Mesendoderm (in vitro differentiated cells): Measurements from ENCODE around the gene PLK4.
"Not testable (repeated sequence)": the region's sequence is repeated elsewhere in the genome, so short reads cannot be mapped to it uniquely, and the experiment has no call there.

Experiments used
- DNase-seq: peaks from one replicate; pipeline ENCODE4 v3.0.0; 2013
- H2AK5ac ChIP-seq: 2 replicates; pipeline ENCODE4 v1.6.1; 2013; ENCODE audit warnings: low read length, inconsistent platforms
- H2BK120ac ChIP-seq: 2 replicates; pipeline ENCODE4 v1.6.1; 2013; ENCODE audit warnings: low read depth, mild to moderate bottlenecking, low read length, moderate library complexity, mixed read lengths
- H2BK15ac ChIP-seq: replicated peaks from 2 replicates; pipeline ENCODE4 v1.6.1; 2013; ENCODE audit warnings: low read depth, mild to moderate bottlenecking, moderate library complexity
- H2BK5ac ChIP-seq: 2 replicates; pipeline ENCODE4 v1.6.1; 2013; ENCODE audit warnings: low read length, inconsistent platforms
- H3K18ac ChIP-seq: 2 replicates; pipeline ENCODE4 v1.6.1; 2013; ENCODE audit warnings: mild to moderate bottlenecking, low read length, mixed read lengths
- H3K23ac ChIP-seq: one replicate; pipeline ENCODE4 v1.6.1; 2013; ENCODE audit warnings: low read length
- H3K27ac ChIP-seq: 2 replicates; pipeline ENCODE4 v1.5.1; 2013; ENCODE audit warnings: low read depth, mild to moderate bottlenecking, inconsistent platforms, low read length, moderate library complexity
- H3K27me3 ChIP-seq: 2 replicates; pipeline ENCODE4 v1.6.1; 2013; ENCODE audit warnings: low read length, control low read depth, mild to moderate bottlenecking, inconsistent platforms; ENCODE audit not compliant: insufficient read depth, poor library complexity
- H3K36me3 ChIP-seq: 2 replicates; pipeline ENCODE4 v1.6.1; 2013; ENCODE audit warnings: low read length, inconsistent platforms; ENCODE audit not compliant: control insufficient read depth, insufficient read depth
- H3K4ac ChIP-seq: one replicate; pipeline ENCODE4 v1.6.1; 2013; ENCODE audit warnings: low read depth, mild to moderate bottlenecking, low read length, moderate library complexity
- H3K4me1 ChIP-seq: 2 replicates; pipeline ENCODE4 v1.6.1; 2013; ENCODE audit warnings: low read depth, low read length, inconsistent platforms; ENCODE audit not compliant: control insufficient read depth
- H3K4me2 ChIP-seq: 2 replicates; pipeline ENCODE4 v1.6.1; 2013; ENCODE audit warnings: low read length
- H3K4me3 ChIP-seq: 2 replicates; pipeline ENCODE4 v1.5.1; 2013; ENCODE audit warnings: mild to moderate bottlenecking, low read length
- H3K56ac ChIP-seq: one replicate; pipeline ENCODE4 v1.6.1; 2013; ENCODE audit warnings: low read length
- H3K79me1 ChIP-seq: 2 replicates; pipeline ENCODE4 v1.6.1; 2013; ENCODE audit warnings: low read length, inconsistent platforms
- H3K79me2 ChIP-seq: 2 replicates; pipeline ENCODE4 v1.6.1; 2013; ENCODE audit warnings: mild to moderate bottlenecking, low read length; ENCODE audit not compliant: control insufficient read depth, insufficient read depth
- H3K9ac ChIP-seq: 2 replicates; pipeline ENCODE4 v1.6.1; 2013; ENCODE audit warnings: low read length, inconsistent platforms
- H4K5ac ChIP-seq: one replicate; pipeline ENCODE4 v1.6.1; 2013; ENCODE audit warnings: low read length
- H4K8ac ChIP-seq: one replicate; pipeline ENCODE4 v1.6.1; 2013; ENCODE audit warnings: low read depth, mild to moderate bottlenecking, control low read depth, low read length, moderate library complexity
- WGBS: extraction: QIAGEN DNeasy Blood & Tissue Kit; methylation state at CpG from one replicate; pipeline ENCODE4 v1.1.7; 2013; ENCODE audit warnings: low lambda C conversion rate, missing lambda C conversion rate; ENCODE audit not compliant: insufficient coverage; ENCODE audit errors: extremely low coverage; 5-methylcytosine and 5-hydroxymethylcytosine counted together

Gene PLK4

GRCh38 chr4:127916512-127916911 lies 35.8 kb downstream of the PLK4 start:
- H3K4me1 ChIP-seq, result no peaks in the 10 kb centered on the region
- H4K8ac ChIP-seq, result no peak overlapping the region
- no peaks in the 10 kb centered on the region for H3K79me1 ChIP-seq
- H2BK120ac ChIP-seq, result no peak overlapping the region
- no peaks in the 10 kb centered on the region for H3K27me3 ChIP-seq
- H3K36me3 ChIP-seq, result no peaks in the 10 kb centered on the region
- H3K18ac ChIP-seq, result no peak overlapping the region
- no peak overlapping the region for H3K9ac ChIP-seq
- H3K4me3 ChIP-seq, result no peak overlapping the region
- H3K79me2 ChIP-seq, result no peaks in the 10 kb centered on the region
- H2BK5ac ChIP-seq, result no peak overlapping the region
- no peak overlapping the region for H3K4ac ChIP-seq
- no CpG with 5 or more reads among the region's 3 CpGs for WGBS
- no peak overlapping the region for H3K56ac ChIP-seq
- no peak overlapping the region for H2AK5ac ChIP-seq
- H3K4me2 ChIP-seq, result no peak overlapping the region
- DNase-seq, result no peak
- H3K23ac ChIP-seq, result no peak overlapping the region
- no peak overlapping the region for H2BK15ac ChIP-seq
- no peak overlapping the region for H3K27ac ChIP-seq
- no peak overlapping the region for H4K5ac ChIP-seq

GRCh38 chr4:127917151-127917550 lies 36.5 kb downstream of the PLK4 start:
- no peak for DNase-seq
- Histone ChIP-seq H3K27ac (no peak overlapping the region), H3K56ac (no peak overlapping the region), H2BK120ac (no peak overlapping the region), H3K4me2 (no peak overlapping the region), H2BK15ac (no peak overlapping the region), H4K8ac (no peak overlapping the region), H2BK5ac (no peak overlapping the region), H3K27me3 (no peaks in the 10 kb centered on the region), H3K79me1 (no peaks in the 10 kb centered on the region), H3K18ac (no peak overlapping the region), H3K4ac (no peak overlapping the region), H3K36me3 (no peaks in the 10 kb centered on the region), H2AK5ac (no peak overlapping the region), H4K5ac (no peak overlapping the region), H3K4me3 (no peak overlapping the region), H3K4me1 (no peaks in the 10 kb centered on the region), H3K23ac (no peak overlapping the region), H3K9ac (no peak overlapping the region), H3K79me2 (no peaks in the 10 kb centered on the region)

- H3K18ac ChIP-seq, result no peak overlapping the region
- H3K79me2 ChIP-seq, result no peaks in the 10 kb centered on the region
- no peak overlapping the region for H2BK120ac ChIP-seq
- H4K8ac ChIP-seq, result no peak overlapping the region
- no peak overlapping the region for H2AK5ac ChIP-seq
- no peak overlapping the region for H3K4me3 ChIP-seq
- no peak overlapping the region for H3K27ac ChIP-seq
- H3K56ac ChIP-seq, result no peak overlapping the region
- no peaks in the 10 kb centered on the region for H3K27me3 ChIP-seq
- no peaks in the 10 kb centered on the region for H3K79me1 ChIP-seq
- no peaks in the 10 kb centered on the region for H3K4me1 ChIP-seq
- H3K36me3 ChIP-seq, result no peaks in the 10 kb centered on the region
- H3K4ac ChIP-seq, result no peak overlapping the region
- H2BK5ac ChIP-seq, result no peak overlapping the region
- no peak overlapping the region for H3K23ac ChIP-seq
- no peak overlapping the region for H3K4me2 ChIP-seq
- H3K9ac ChIP-seq, result no peak overlapping the region
- H4K5ac ChIP-seq, result no peak overlapping the region
- no peak for DNase-seq
- no CpG with 5 or more reads among the region's 3 CpGs for WGBS
- no peak overlapping the region for H2BK15ac ChIP-seq
Measured at GRCh38 chr4:127920521-127920920, 39.8 kb downstream of the PLK4 start.

GRCh38 chr4:127922226-127922625 lies 41.5 kb downstream of the PLK4 start:
- no peak overlapping the region for H3K56ac ChIP-seq
- DNase-seq, result no peak
- no peak overlapping the region for H3K4ac ChIP-seq
- H3K4me3 ChIP-seq, result no peak overlapping the region
- H4K5ac ChIP-seq, result no peak overlapping the region
- no peak overlapping the region for H4K8ac ChIP-seq
- H2AK5ac ChIP-seq, result no peak overlapping the region
- no peak overlapping the region for H2BK5ac ChIP-seq
- no peak overlapping the region for H3K9ac ChIP-seq
- H3K4me1 ChIP-seq, result no peaks in the 10 kb centered on the region
- no peaks in the 10 kb centered on the region for H3K79me1 ChIP-seq
- H3K23ac ChIP-seq, result no peak overlapping the region
- H2BK120ac ChIP-seq, result no peak overlapping the region
- no peaks in the 10 kb centered on the region for H3K27me3 ChIP-seq
- H3K36me3 ChIP-seq, result no peaks in the 10 kb centered on the region
- H2BK15ac ChIP-seq, result no peak overlapping the region
- H3K18ac ChIP-seq, result no peak overlapping the region
- WGBS, result no CpG with 5 or more reads among the region's 2 CpGs
- no peak overlapping the region for H3K27ac ChIP-seq
- no peak overlapping the region for H3K4me2 ChIP-seq
- no peaks in the 10 kb centered on the region for H3K79me2 ChIP-seq

- not testable (repeated sequence) for H3K4me3 ChIP-seq, H3K4me1 ChIP-seq, H3K4me2 ChIP-seq, H3K18ac ChIP-seq, H2BK15ac ChIP-seq, H2AK5ac ChIP-seq, H3K27ac ChIP-seq, H3K79me1 ChIP-seq, H2BK5ac ChIP-seq, H3K79me2 ChIP-seq, H3K4ac ChIP-seq, H4K5ac ChIP-seq, H3K9ac ChIP-seq, H3K27me3 ChIP-seq, H3K36me3 ChIP-seq, H3K23ac ChIP-seq, H2BK120ac ChIP-seq, DNase-seq, H3K56ac ChIP-seq, H4K8ac ChIP-seq
- WGBS, result no CpG with 5 or more reads among the region's 2 CpGs
Measured at GRCh38 chr4:127925720-127926119, 45.0 kb downstream of the PLK4 start.

GRCh38 chr4:127930175-127930574 lies 49.5 kb downstream of the PLK4 start:
- Histone ChIP-seq H3K4ac (no peak overlapping the region), H3K79me1 (no peaks in the 10 kb centered on the region), H2BK120ac (no peak overlapping the region), H2BK5ac (no peak overlapping the region), H3K79me2 (no peaks in the 10 kb centered on the region), H3K23ac (no peak overlapping the region), H3K18ac (no peak overlapping the region), H4K8ac (no peak overlapping the region), H3K56ac (no peak overlapping the region), H3K4me2 (no peak overlapping the region), H3K9ac (no peak overlapping the region), H2AK5ac (no peak overlapping the region), H4K5ac (no peak overlapping the region), H3K27ac (no peak overlapping the region), H3K36me3 (no peaks in the 10 kb centered on the region), H2BK15ac (no peak overlapping the region), H3K27me3 (no peaks in the 10 kb centered on the region), H3K4me3 (no peak overlapping the region), H3K4me1 (no peaks in the 10 kb centered on the region)
- DNase-seq, result no peak
- no CpG with 5 or more reads among the region's 1 CpG for WGBS
